Measurements from ENCODE around the gene FBXL3. TPM values are rescaled to one million over a fixed set of nuclear protein-coding genes. Genes with fewer than 3 reads are reported as not detected.
A peak's percentile ranks its signal among the peaks of the same experiment; 100 is the strongest.

Gene FBXL3
- total RNA-seq, 6 experiments from 2014 or later, result 13.6 to 31.4 (median 19.7) TPM

DNA sequence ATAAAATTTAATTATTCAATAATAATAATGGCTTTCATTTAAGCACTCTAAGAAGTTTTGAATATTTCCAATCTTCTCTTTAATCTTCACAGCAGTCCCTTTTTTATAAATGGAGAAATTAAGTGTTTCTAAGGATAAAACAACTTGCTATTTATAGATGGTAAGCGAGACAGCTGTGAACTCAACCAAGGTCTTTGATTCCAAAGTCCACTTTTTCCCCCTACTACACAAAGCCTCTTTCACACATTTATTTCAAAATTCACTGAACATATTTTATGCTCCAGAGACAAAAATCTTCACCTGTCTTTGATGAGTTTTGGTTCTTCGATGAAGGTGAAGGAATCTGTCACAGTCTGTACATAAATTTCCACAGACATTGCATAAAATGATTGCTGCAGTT is 34.4 kb upstream of the FBXL3 start:
- TF ChIP-seq POLR2A (IDR thresholded peaks at IDR 0.05), result no peak
- TF ChIP-seq, protein P1, sequence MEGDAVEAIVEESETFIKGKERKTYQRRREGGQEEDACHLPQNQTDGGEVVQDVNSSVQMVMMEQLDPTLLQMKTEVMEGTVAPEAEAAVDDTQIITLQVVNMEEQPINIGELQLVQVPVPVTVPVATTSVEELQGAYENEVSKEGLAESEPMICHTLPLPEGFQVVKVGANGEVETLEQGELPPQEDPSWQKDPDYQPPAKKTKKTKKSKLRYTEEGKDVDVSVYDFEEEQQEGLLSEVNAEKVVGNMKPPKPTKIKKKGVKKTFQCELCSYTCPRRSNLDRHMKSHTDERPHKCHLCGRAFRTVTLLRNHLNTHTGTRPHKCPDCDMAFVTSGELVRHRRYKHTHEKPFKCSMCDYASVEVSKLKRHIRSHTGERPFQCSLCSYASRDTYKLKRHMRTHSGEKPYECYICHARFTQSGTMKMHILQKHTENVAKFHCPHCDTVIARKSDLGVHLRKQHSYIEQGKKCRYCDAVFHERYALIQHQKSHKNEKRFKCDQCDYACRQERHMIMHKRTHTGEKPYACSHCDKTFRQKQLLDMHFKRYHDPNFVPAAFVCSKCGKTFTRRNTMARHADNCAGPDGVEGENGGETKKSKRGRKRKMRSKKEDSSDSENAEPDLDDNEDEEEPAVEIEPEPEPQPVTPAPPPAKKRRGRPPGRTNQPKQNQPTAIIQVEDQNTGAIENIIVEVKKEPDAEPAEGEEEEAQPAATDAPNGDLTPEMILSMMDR (IDR thresholded peaks at IDR 0.05), result no peak

DNA sequence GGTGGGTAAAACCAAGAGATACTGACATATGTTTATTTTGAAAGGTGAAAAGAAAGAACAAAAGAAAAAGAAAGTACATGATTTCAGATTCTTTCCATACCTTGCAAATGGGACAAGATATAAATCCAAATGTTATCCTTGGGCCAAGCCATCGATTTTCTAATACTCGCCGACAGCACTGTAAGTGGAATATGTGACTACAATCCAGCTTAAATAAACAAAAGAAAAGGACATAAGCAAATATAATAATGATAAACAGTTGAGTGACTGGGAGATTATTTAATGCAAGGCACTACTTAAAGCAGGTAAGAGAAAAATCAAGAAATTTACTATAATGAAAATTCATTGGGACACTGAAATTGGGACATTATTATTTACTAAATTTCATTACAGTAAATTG is 29.9 kb upstream of the FBXL3 start:
- Histone ChIP-seq H3K27ac (peak overlapping the region; percentile 18 to 63 (median 50)), H3K4me3 (peak overlapping the region in 1 of 3 donors; percentile 4), H3K4me1 (peaks cover 0 to 38% (median 16%) of the 10 kb centered on the region in 4 donors), H3K9me3 (no peaks in the 10 kb centered on the region), H3K27me3 (no peaks in the 10 kb centered on the region), H3K36me3 (peaks cover 0 to 3% (median 0%) of the 10 kb centered on the region in 4 donors)
- ATAC-seq, result peak in 2 of 4 donors; percentile 16 to 40
- 33% methylated on average over 3 of the region's 3 CpGs for WGBS (ENCODE audit: insufficient coverage, low coverage, low lambda C conversion rate, missing lambda C conversion rate)
- TF ChIP-seq, protein P1 (IDR thresholded peaks at IDR 0.05), result no peak
- no peak for TF ChIP-seq POLR2A (IDR thresholded peaks at IDR 0.05)
- intact Hi-C loops (cut with DNase I), result no loop called here
- DNase-seq, result no peak

More for the DNA sequence above, 34.4 kb upstream of the FBXL3 start:
- no peaks in the 10 kb centered on the region for H3K27me3 ChIP-seq
- H3K9me3 ChIP-seq, result no peaks in the 10 kb centered on the region
- 66% methylated on average over 2 of the region's 2 CpGs for WGBS (ENCODE audit: insufficient coverage, low coverage, low lambda C conversion rate, missing lambda C conversion rate)
- H3K36me3 ChIP-seq, result peaks cover 0 to 19% (median 3%) of the 10 kb centered on the region in 4 donors
- DNase-seq (no peak), ATAC-seq (peak in 2 of 4 donors; percentile 32 to 44)
- H3K4me3 ChIP-seq, result no peak overlapping the region
- no peak overlapping the region for H3K27ac ChIP-seq
- H3K4me1 ChIP-seq, result peaks cover 0 to 14% (median 6%) of the 10 kb centered on the region in 4 donors
- intact Hi-C loops (cut with DNase I), result no loop called here

DNA sequence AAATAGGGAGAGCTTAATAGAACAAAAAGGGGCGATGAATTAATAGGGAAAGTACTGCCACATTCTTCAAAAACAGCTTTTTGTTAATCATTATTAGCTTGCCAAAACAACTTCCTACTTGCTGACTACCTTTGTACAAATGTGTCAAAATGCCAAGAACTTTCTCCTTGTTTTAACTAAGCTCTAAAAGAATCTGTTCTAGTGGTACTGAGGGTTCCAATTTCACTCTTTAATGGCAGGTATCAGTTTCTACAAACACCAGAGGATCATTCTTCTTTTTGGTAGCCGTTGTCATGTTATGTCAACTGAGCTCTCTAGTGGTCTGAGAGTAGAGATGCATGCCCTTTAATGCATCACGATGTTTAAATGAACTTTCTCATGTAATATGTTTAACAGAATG is 29.4 kb upstream of the FBXL3 start:
- 17% methylated on average over 3 of the region's 3 CpGs for WGBS (ENCODE audit: insufficient coverage, low coverage, low lambda C conversion rate, missing lambda C conversion rate)
- Histone ChIP-seq H3K4me3 (peak overlapping the region in 1 of 3 donors; percentile 4), H3K27ac (peak overlapping the region; percentile 18 to 63 (median 50)), H3K36me3 (peaks cover 0 to 5% (median 0%) of the 10 kb centered on the region in 4 donors), H3K9me3 (no peaks in the 10 kb centered on the region), H3K27me3 (no peaks in the 10 kb centered on the region), H3K4me1 (peaks cover 0 to 38% (median 13%) of the 10 kb centered on the region in 4 donors)
- peak; percentile 49 to 65 (median 58) for ATAC-seq
- DNase-seq, result no peak
- no peak for TF ChIP-seq POLR2A (IDR thresholded peaks at IDR 0.05)
- TF ChIP-seq, protein P1 (IDR thresholded peaks at IDR 0.05), result peak in 1 of 4 donors; percentile 5
- intact Hi-C loops (cut with DNase I), result no loop called here

DNA sequence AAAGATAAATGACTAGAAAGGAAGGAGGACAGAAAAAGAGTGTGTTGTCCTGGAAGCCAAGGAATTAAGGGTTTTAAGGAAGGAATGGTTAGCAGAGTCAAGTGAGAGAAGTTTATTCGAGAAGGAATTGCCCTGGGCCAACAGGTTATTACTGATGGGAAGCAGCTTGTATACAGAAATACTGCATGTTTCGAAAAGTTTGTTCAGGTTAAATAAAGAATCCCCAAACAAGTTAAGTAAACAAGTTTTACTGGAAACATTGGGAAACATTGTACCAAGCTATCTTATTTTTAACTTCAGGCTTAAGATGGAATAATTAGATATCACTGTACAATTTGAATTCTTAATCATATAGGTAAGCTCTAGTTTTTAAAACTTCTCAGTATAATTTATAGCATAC is 28.2 kb upstream of the FBXL3 start:
- DNase-seq, result no peak
- Histone ChIP-seq H3K36me3 (peaks cover 0 to 14% (median 0%) of the 10 kb centered on the region in 4 donors), H3K27me3 (no peaks in the 10 kb centered on the region), H3K27ac (peak overlapping the region in 2 of 3 donors; percentile 47 to 59), H3K4me1 (peaks cover 0 to 38% (median 13%) of the 10 kb centered on the region in 4 donors), H3K9me3 (no peaks in the 10 kb centered on the region), H3K4me3 (peak overlapping the region in 2 of 3 donors; percentile 0 to 5)
- no peak for TF ChIP-seq POLR2A (IDR thresholded peaks at IDR 0.05)
- TF ChIP-seq, protein P1 (IDR thresholded peaks at IDR 0.05), result no peak
- intact Hi-C loops (cut with DNase I), result no loop called here
- WGBS (ENCODE audit: insufficient coverage, low coverage, low lambda C conversion rate, missing lambda C conversion rate), result 20% methylated on average over 2 of the region's 2 CpGs
- ATAC-seq, result peak; percentile 75 to 82 (median 78)

Measured in right lobe of liver (tissue), 6 donors.